GM21717 (cell line): Measurements from ENCODE around the gene ZNF205.
"Not testable (repeated sequence)": the region's sequence is repeated elsewhere in the genome, so short reads cannot be mapped to it uniquely, and the experiment has no call there.

Experiments used
- ATAC-seq: cut with Tn5 transposase; IDR thresholded peaks from one replicate; pipeline ENCODE4 v1.9.1; 2021; ENCODE audit warnings: mild to moderate bottlenecking, moderate library complexity; ENCODE audit not compliant: unreplicated experiment

Gene ZNF205

DNA sequence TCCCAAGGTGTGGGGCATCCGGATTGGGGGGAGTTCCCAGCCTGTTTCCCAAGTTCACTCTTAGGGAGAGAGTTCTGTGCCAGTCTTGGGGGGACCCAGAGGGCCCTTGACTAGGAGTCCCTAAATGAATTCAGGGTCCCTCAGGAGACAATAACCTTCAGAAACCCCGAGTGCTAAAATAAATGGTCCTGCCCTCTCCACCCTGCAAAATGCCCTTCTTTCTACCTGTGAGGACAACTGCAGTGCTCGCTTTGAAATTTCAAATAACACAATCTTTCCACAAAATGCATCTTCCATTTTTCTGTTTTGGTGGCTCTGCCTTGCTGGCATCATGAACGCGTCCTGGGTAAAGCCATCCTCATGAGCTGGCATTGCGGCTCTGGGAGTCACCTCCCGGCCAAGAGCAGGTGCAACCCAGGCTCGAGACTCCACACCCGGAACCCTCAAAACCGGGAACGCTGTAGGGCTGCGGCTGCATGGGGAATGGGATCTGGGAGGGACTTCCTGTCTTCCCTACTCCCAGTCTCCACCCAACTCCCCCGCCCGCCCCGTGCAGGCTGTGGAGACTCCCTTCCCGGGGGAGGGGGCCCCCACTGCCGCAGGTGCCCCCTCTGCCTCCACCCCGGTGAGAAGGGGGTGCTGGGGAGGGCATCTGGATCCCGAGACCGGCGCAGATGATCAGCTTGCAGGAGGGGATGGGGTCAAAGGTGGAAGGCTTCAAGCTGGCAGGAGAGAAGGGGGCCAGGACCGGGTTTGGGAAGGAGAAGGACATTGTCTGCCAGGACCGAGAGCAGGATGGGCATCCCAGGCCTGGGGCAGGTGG, at the start of gene ZNF205:
Gene ZNF205 (plus strand): TSS at position 529 of the 823 bp plus-strand sequence. CDS start 845 bp downstream, outside the sequence.
- no peak for ATAC-seq

GRCh38 chr16:3063625-3064386, 48.6 kb upstream of the ZNF205 start:
- no peak for ATAC-seq

DNA sequence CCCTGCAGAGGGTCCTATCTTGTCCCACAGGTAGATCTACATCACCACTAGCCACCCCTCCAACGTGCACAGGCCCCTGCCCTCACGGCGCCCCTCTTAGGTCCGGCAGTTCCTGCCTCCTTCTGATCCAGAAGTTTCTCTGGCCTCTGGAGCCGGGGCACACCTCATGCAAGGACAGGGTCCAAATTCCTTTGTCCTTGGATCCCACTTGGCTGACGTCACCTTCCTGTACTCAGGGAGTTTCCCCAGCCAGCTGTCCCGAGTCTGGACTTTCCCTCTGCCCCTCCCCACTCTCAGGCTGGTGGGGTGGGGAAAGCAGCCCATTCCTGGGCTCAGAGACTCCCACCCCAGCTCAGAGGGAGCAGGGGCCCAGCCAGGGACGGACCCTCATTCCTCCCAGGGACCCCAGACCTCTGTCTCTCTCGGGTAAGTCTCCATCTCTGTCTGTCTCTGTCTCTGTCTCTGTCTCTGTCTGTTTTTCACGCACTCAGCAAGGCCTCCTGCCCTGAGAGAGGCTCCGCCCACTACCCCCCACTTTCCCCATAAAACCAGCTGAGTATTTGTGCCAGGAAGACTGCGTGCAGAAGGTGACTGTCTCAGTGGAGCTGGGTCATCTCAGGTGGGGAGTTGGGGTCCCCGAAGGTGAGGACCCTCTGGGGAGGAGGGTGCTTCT, 47.2 kb upstream of the ZNF205 start, which contains the start of gene IL32:
Gene IL32 (plus strand): TSS at position 572 of the 673 bp plus-strand sequence. CDS start 172 bp downstream, outside the sequence.
- no peak for ATAC-seq

GRCh38 chr16:3065742-3066439, 46.5 kb upstream of the ZNF205 start:
- no peak for ATAC-seq

DNA sequence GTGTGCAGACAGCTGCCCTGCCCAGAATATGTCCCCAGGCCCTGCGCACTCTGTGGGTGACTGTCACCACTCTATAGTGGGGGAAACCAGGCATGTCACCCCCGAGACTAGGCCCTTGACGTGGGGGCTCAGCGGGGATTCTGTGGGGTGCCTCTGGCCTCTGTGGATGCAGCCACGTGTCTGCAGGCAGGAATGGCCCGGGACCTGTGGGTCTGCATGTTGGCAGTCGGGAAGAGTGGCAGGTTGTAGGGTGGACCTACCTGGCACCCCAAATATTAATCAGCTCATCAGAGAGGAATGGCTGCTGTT, 46.0 kb upstream of the ZNF205 start:
- ATAC-seq, result no peak

DNA sequence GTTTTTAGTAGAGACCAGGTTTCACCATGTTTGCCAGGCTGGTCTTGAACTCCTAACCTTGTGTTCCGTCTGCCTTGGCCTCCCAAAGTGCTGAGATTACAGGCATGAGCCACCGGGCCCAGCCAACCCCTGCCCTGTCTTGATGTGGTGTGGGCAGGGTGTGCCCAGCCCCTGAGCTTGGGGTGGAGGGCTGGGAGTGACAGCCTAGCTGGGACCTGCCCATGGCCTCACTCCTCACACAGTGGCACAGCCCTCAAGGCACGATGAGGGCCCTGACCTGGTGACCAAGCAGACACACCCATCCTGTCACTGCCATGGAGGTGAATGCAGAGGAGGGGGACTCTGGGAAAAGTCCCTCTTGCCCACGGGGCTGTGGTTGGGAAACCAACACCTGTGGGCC, 43.9 kb upstream of the ZNF205 start:
- no peak for ATAC-seq

GRCh38 chr16:3069146-3069545, 43.2 kb upstream of the ZNF205 start:
- ATAC-seq, result not testable (repeated sequence)

GRCh38 chr16:3070608-3071111, 41.7 kb upstream of the ZNF205 start:
- ATAC-seq, result no peak

DNA sequence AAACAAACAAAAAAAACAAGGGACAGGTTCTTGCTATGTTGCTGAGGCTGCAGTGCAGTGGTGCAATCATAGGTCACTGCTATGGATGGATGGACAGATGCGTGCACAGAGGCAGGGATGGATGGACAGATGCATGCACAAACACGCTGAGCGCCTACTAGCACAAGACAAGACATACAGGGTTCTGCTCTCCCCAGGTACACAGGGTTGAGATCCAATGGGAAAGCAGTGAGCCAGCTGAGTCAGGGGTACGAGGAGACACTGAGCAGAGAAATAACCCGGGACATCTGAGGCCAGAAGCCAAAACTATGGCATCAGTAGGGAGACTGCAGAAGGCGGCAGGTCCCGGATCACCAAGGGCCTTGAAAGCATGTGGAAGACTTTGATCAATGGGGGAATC, 40.7 kb upstream of the ZNF205 start:
- ATAC-seq, result no peak

GRCh38 chr16:3072148-3072547, 40.2 kb upstream of the ZNF205 start:
- ATAC-seq, result not testable (repeated sequence)

- not testable (repeated sequence) for ATAC-seq
These were observed 39.7 kb upstream of the ZNF205 start for GRCh38 chr16:3072576-3073263.

DNA sequence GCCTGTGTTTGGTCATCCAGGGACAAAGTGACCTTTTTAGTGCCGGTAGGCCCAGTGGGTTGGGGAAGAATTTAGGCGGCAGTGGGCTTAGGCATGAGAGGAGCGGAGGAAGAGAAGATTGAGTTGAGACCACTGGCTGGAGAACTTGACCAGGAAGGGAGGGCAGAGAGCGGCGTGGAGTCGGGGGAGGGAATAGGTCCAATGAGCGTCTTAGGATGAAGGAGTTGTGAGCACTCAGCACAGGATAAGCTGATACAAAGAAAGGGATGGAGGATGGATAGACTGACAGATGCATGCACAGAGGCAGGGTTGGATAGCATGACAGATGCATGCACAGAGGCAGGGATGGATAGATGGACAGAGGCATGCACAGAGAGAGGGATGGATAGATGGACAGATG, 38.9 kb upstream of the ZNF205 start:
- no peak for ATAC-seq

- ATAC-seq, result peak; percentile 67
These were observed 37.4 kb upstream of the ZNF205 start for GRCh38 chr16:3074860-3075522.

- no peak for ATAC-seq
These were observed 36.9 kb upstream of the ZNF205 start for GRCh38 chr16:3075523-3075915.

DNA sequence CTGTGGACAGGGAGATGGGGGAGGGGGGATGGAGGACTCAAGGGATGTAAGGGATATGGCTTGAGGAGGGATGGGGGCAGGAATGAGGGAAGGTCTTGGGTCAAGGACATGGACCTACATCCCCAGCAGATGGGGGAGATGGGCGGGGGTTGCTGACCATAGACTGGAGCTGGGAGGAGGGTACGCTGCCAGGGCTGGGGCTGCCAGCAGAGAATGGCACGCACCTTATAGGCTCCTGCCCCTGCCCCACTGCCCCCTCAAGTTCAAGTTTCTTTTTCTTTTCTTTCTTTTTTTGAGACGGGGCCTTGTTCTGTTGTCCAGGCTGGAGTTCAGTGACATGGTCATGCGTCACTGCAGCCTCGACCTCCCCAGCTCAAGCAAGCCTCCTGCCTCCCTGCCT, 36.4 kb upstream of the ZNF205 start:
- not testable (repeated sequence) for ATAC-seq

GRCh38 chr16:3076577-3076976, 35.8 kb upstream of the ZNF205 start:
- no peak for ATAC-seq

- no peak for ATAC-seq
These were observed 32.4 kb upstream of the ZNF205 start for GRCh38 chr16:3080024-3080423.

- not testable (repeated sequence) for ATAC-seq
These were observed 30.4 kb upstream of the ZNF205 start for GRCh38 chr16:3081957-3082356.

DNA sequence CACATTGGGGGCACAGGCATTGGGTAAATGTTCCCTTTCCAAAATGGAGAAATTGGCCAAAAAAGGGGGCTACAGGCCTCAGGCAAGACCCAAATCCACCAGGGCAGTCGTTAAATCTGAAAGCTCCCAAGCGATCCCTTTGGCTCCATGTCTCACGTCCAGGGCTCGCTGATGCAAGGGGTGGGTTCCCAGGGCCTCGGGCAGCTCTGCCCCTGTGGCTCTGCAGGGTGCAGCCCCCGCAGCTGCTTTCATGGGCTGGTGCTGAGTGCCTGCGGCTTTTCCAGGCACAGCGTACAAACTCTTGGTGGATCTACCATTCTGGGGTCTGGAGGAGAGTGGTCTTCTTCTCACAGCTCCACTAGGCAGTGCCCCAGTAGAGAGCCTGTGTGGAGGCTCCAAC, 29.0 kb upstream of the ZNF205 start:
- ATAC-seq, result not testable (repeated sequence)

DNA sequence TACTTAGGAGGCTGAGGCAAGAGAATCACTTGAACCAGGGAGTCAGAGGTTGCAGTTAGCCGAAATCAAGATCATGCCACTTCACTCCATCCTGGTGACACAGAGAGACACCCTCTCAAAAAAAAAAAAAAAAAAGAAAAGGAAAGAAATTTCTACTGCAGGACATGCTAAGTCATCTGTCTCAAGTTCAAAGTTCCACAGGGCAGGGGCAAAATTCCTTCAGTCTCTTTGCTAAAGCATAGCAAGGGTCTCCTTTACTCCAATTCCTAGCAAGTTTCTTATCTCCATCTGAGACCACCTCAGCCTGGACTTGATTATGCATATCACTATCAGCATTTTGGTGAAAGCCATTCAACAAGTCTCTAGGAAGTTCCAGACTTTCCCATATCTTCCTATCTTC, 27.9 kb upstream of the ZNF205 start:
- no peak for ATAC-seq
